Epithelial cell of esophagus (primary cell): Measurements from ENCODE around the gene GINS3.

Source experiments
- DNase-seq: peaks from one replicate; pipeline ENCODE4 v3.0.0; 2010; ENCODE audit warnings: low read depth
- H3K4me3 ChIP-seq: 2 replicates; pipeline ENCODE4 v1.5.1; 2011; ENCODE audit warnings: mild to moderate bottlenecking, low read length, control low read depth
- CTCF ChIP-seq: IDR thresholded peaks from 2 replicates; pipeline ENCODE4 v1.5.1; 2011; ENCODE audit warnings: low read depth, mild to moderate bottlenecking, low read length, control low read depth, inconsistent platforms; ENCODE audit not compliant: insufficient read depth; ENCODE audit errors: missing control alignments

GINS3 gene

GRCh38 chr16:58425245-58425644 lies 33.0 kb downstream of the GINS3 start:
- no peak for DNase-seq
- TF ChIP-seq CTCF = no peak
- no peak overlapping the region for H3K4me3 ChIP-seq

DNA sequence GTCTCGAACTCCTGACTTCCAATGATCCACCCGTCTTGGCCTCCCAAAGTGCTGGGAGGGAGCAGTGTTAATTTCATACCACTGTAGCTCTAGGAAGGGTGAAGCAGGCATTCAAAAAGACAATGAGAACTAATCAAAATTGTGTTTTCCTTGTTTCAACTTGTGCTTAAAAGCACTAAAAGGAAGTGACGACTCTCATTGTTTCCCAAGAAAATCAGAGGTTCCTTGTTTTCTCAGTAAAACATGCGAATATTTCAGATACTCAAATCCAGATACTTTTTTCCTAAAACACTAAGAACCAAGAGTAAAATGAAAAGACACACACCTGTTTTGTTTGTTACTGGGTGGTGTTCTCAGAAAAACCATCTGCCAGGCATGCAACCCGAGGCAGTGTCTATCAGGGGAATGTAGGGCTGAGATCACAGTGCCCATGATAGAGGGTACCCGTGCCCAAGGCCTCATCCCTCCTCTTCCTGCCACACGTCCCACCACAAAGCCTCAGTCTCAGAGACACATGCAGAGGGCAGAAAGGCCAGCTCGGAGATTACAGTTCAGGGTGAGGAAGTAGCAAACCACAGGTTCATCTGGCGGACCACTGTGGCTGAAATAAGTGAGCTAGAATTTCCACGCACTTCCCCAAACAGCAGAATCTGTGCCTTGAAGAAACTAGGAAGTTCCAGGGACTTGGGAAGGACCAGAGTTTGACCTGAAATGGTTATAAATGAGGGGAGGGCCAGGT lies 33.7 kb downstream of the GINS3 start:
- no peak for TF ChIP-seq CTCF
- DNase-seq = no peak
- no peak overlapping the region for H3K4me3 ChIP-seq

DNA sequence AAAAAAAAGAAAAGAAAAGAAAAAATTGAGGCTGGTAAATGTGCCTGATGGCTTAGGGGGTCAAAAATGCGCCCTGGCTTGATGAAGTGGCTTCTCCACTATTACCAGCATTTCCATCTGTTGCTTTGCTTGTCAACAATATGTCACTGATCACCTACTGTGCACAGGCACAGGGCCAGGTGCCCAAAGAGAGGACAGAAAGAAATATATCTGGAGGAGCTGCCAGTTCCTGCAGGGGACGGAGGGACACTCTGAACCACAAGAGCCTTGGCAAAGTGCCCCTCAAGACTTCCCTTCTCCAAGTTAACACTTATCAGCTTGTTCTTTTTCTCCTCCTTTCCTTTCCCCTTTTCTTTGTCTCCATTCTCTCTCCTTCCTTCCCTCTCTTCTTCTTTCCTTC lies 34.7 kb downstream of the GINS3 start:
- no peak for TF ChIP-seq CTCF
- no peak overlapping the region for H3K4me3 ChIP-seq
- no peak for DNase-seq

GRCh38 chr16:58428621-58429542 lies 36.6 kb downstream of the GINS3 start:
- DNase-seq = no peak
- TF ChIP-seq CTCF = no peak
- H3K4me3 ChIP-seq = no peak overlapping the region

- DNase-seq = no peak
- H3K4me3 ChIP-seq = no peak overlapping the region
- no peak for TF ChIP-seq CTCF
Measured at GRCh38 chr16:58430718-58431117, 38.4 kb downstream of the GINS3 start.

GRCh38 chr16:58433569-58433951 lies 41.3 kb downstream of the GINS3 start:
- TF ChIP-seq CTCF = no peak
- H3K4me3 ChIP-seq = no peak overlapping the region
- DNase-seq = no peak
